Lung (tissue), 12 donors: Measurements from ENCODE around the gene KITLG. TPM values are rescaled to one million over a fixed set of nuclear protein-coding genes. Genes with fewer than 3 reads are reported as not detected.

Source experiments
- ATAC-seq: fragments of 200-7000 bp; cut with Tn5 transposase; one replicate; pipeline ENCODE4 v1.9.1; 2020; ENCODE audit warnings: moderate number of reproducible peaks; ENCODE audit not compliant: insufficient read depth, low FRiP score
- DNase-seq, 3 donors: peaks; one replicate each; pipeline ENCODE4 v3.0.0-alpha.2; 2013 to 2017
- H3K27ac ChIP-seq, 2 donors: one replicate each; pipeline ENCODE4 v1.5.1; 2013; ENCODE audit warnings: mild to moderate bottlenecking in 2 of 2, moderate library complexity in 2 of 2, control low read depth in 1 of 2, inconsistent platforms in 1 of 2, low read depth in 1 of 2, low read length in 1 of 2
- H3K27me3 ChIP-seq, 3 donors: one replicate each; pipeline ENCODE4 v1.5.1; 2013; ENCODE audit warnings: low read length in 2 of 3; ENCODE audit not compliant: control insufficient read depth in 3 of 3, insufficient read depth in 3 of 3
- H3K36me3 ChIP-seq, 4 donors: one replicate each; pipeline ENCODE4 v1.5.1; 2013; ENCODE audit warnings: low read length in 4 of 4, mild to moderate bottlenecking in 1 of 4, moderate library complexity in 1 of 4; ENCODE audit not compliant: control insufficient read depth in 4 of 4, insufficient read depth in 4 of 4
- H3K4me1 ChIP-seq, 5 donors: one replicate each; pipeline ENCODE4 v1.5.1; 2013; ENCODE audit warnings: low read length in 5 of 5, mild to moderate bottlenecking in 2 of 5, moderate library complexity in 1 of 5; ENCODE audit not compliant: control insufficient read depth in 5 of 5, insufficient read depth in 5 of 5
- H3K4me3 ChIP-seq: one replicate; pipeline ENCODE4 v1.5.1; 2013; ENCODE audit warnings: mild to moderate bottlenecking, control low read depth, moderate library complexity
- H3K9ac ChIP-seq, 2 donors: one replicate each; pipeline ENCODE4 v1.5.1; 2013; ENCODE audit warnings: low read length in 2 of 2, control low read depth in 1 of 2; ENCODE audit not compliant: insufficient read depth in 1 of 2
- H3K9me3 ChIP-seq, 4 donors: one replicate each; pipeline ENCODE4 v1.5.1; 2013; ENCODE audit warnings: low read length in 3 of 4, mild to moderate bottlenecking in 1 of 4, moderate library complexity in 1 of 4; ENCODE audit not compliant: control insufficient read depth in 4 of 4, insufficient read depth in 3 of 4
- CTCF ChIP-seq: IDR thresholded peaks from 2 replicates; pipeline ENCODE4 v1.5.1; 2012; ENCODE audit warnings: mild to moderate bottlenecking; ENCODE audit errors: control extremely low read depth, extremely low read depth
- WGBS, 2 donors: extraction: QIAGEN DNeasy Blood & Tissue Kit; methylation state at CpG; one replicate each; pipeline ENCODE4 v1.1.7; 2013; 5-methylcytosine and 5-hydroxymethylcytosine counted together
- polyA plus RNA-seq, 2 donors: library from polyadenylated mRNA; stranded (reverse); fragments of 200-250 nt; gene quantifications; one replicate each; pipeline ENCODE4 v1.2.1, GENCODE V29; 2013
- total RNA-seq, 2 donors: library from RNA; depleted of rRNA in 1 of 2; stranded (reverse); fragments of >200 nt in 1 of 2; gene quantifications; one replicate each; pipeline ENCODE4 v1.2.1, GENCODE V29; 2014 to 2021
- donor health status: control.
- donor health status: control.
- donor health status: Bipolar disorder and iron deficiency.
- donor health status: healthy.
- donor health status: DM: yes; HTN: yes; CAD: no.

KITLG gene
- total and polyA plus RNA-seq, 4 donors: 13.7 to 142 (median 38.2) TPM

DNA sequence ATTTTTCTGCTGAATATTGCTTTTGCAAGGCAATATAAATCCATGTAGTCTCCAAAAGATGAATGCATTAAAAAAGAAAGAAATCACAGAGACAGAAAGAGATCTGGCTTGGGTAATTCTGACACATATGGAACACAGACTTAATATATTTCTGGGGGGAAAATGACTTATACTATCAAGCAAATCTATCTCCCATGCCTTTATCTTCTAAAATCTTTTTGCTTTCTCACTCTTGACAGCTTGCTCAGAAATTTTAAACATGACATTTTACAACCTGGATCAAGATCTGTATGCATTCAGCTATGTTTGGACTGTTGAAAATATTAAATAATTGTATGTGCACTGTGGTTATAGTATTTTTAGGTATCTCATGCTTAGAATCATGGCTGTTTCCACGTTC, 73.0 kb downstream of the KITLG start:
- Histone ChIP-seq H3K27me3 (no peaks in the 10 kb centered on the region), H3K27ac (no peak overlapping the region), H3K9me3 (no peaks in the 10 kb centered on the region), H3K4me1 (peaks cover 0 to 2% (median 0%) of the 10 kb centered on the region in 5 donors), H3K36me3 (peaks cover 3 to 20% (median 11%) of the 10 kb centered on the region in 4 donors), H3K9ac (no peak overlapping the region), H3K4me3 (no peak overlapping the region)
- no peak for ATAC-seq
- DNase-seq: no peak
- 83 to 92% methylated on average over 1 of the region's 1 CpG for WGBS, 2 donors
- no peak for TF ChIP-seq CTCF

GRCh38 chr12:88505696-88506095, 74.6 kb downstream of the KITLG start:
- no peak overlapping the region for H3K4me3 ChIP-seq
- H3K27ac ChIP-seq: no peak overlapping the region
- no peaks in the 10 kb centered on the region for H3K9me3 ChIP-seq
- no peaks in the 10 kb centered on the region for H3K4me1 ChIP-seq
- WGBS, 2 donors: 93 to 94% methylated on average over 2 of the region's 2 CpGs
- no peak overlapping the region for H3K9ac ChIP-seq
- no peak for DNase-seq
- no peak for TF ChIP-seq CTCF
- H3K36me3 ChIP-seq: peaks cover 3 to 23% (median 11%) of the 10 kb centered on the region in 4 donors
- H3K27me3 ChIP-seq: no peaks in the 10 kb centered on the region
- ATAC-seq: no peak

GRCh38 chr12:88503281-88503703, 77.0 kb downstream of the KITLG start:
- Histone ChIP-seq H3K27me3 (no peaks in the 10 kb centered on the region), H3K27ac (no peak overlapping the region), H3K9me3 (no peaks in the 10 kb centered on the region), H3K36me3 (peaks cover 3 to 19% (median 12%) of the 10 kb centered on the region in 4 donors), H3K4me1 (no peaks in the 10 kb centered on the region), H3K9ac (no peak overlapping the region), H3K4me3 (no peak overlapping the region)
- 89 to 94% methylated on average over 3 of the region's 3 CpGs for WGBS, 2 donors
- ATAC-seq: no peak
- TF ChIP-seq CTCF: no peak
- DNase-seq: no peak
